ENCODE data around the gene HRAS. TPM values are rescaled to one million over a fixed set of nuclear protein-coding genes. Genes with fewer than 3 reads are reported as not detected.

The HRAS gene
- total and polyA plus RNA-seq, 2 of the 8 experiments (the other 6 are each of a cell fraction or from before 2014, with no cell fraction given), result 44.3 to 54.7 TPM

DNA sequence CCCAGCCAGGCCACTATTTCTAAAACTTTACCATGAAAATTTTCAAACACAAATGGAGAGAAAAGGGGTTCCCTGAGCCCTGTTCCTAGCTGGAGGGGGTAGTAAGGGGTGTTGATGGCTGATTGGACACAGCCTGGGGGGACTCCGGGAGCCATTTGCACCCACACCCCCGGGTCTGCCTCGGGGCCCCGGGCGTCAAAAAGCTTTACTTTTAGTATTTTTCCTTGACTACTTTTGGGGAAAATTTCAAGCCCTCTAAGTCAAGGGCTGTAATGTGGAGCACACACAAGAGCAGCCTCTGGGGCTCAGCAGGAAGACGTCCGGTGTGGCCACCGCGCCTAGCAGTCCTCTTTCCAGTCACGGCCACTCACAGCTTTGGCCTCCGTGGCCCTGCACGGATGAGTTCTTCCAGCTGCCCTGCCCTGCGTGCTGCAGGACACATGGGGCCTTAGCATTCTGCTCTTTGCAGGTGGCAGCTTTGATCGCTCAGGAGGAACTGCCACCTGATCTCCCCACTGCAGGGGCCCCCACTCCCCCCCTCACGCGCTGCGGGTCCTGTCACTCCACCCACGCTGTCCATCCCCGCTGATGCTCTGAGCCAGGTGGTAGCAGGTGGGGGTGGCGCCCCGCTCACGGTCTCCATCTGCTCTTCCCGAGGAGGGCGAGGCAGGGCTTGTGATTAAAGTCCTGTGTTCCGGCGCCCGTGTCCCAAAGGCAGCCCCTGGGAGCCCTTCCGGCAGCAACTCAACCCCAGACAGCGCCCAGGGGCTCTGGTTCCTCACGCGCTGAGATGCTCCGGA is 42.7 kb downstream of the HRAS start (continued):
- TF ChIP-seq SRF (IDR thresholded peaks at IDR 0.05; ENCODE audit: low read depth, low read length), result no peak
- TF ChIP-seq, protein P1, sequence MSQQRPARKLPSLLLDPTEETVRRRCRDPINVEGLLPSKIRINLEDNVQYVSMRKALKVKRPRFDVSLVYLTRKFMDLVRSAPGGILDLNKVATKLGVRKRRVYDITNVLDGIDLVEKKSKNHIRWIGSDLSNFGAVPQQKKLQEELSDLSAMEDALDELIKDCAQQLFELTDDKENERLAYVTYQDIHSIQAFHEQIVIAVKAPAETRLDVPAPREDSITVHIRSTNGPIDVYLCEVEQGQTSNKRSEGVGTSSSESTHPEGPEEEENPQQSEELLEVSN (IDR thresholded peaks at IDR 0.05), result no peak

Data from H1 (cell line).